Dendritic cell treated with granulocyte-macrophage colony-stimulating factor and Interleukin-4, amounts not matched to agents 40 ng/mL and 50 ng/mL, for 4 days (primary cell): Measurements from ENCODE around the gene ENO3.

Experiments
- H3K27ac Mint-ChIP-seq: one replicate; pipeline ENCODE4 v1.8.0; 2022; ENCODE audit warnings: mild to moderate bottlenecking, mixed read lengths
- H3K27me3 Mint-ChIP-seq: one replicate; pipeline ENCODE4 v1.8.0; 2022; ENCODE audit warnings: mild to moderate bottlenecking, mixed read lengths
- H3K36me3 Mint-ChIP-seq: one replicate; pipeline ENCODE4 v1.8.0; 2022; ENCODE audit warnings: low read depth, mixed read lengths
- H3K4me1 Mint-ChIP-seq: one replicate; pipeline ENCODE4 v1.8.0; 2022; ENCODE audit warnings: low read depth, mixed read lengths
- H3K4me3 Mint-ChIP-seq: one replicate; pipeline ENCODE4 v1.8.0; 2022; ENCODE audit warnings: mild to moderate bottlenecking, moderate library complexity, mixed read lengths
- H3K9me3 Mint-ChIP-seq: one replicate; pipeline ENCODE4 v1.8.0; 2022; ENCODE audit warnings: mixed read lengths
- intact Hi-C: fragments of 100-400 bp; cut with micrococcal nuclease; formaldehyde crosslinking; loops from one replicate; pipeline ENCODE4 v1.15.0; 2022

ENO3 gene

GRCh38 chr17:4940555-4941318 is 10.2 kb upstream of the ENO3 start:
- H3K36me3 Mint-ChIP-seq: peaks cover 99% of the 10 kb centered on the region
- no peaks in the 10 kb centered on the region for H3K27me3 Mint-ChIP-seq
- intact Hi-C loops: loop anchor here (1.0 to 2.0 kb wide), 2 partner anchors 8 to 26 kb away; partner anchors contain the start of genes PFN1 and SPAG7
- H3K4me3 Mint-ChIP-seq: peak overlapping the region; percentile 92
- no peaks in the 10 kb centered on the region for H3K9me3 Mint-ChIP-seq
- peaks cover 87% of the 10 kb centered on the region for H3K4me1 Mint-ChIP-seq
- peak overlapping the region; percentile 90 for H3K27ac Mint-ChIP-seq

GRCh38 chr17:4941319-4941610 is 9.7 kb upstream of the ENO3 start:
- intact Hi-C loops: loop anchor here (2.0 kb wide), 1 partner anchor 26 kb away; the partner anchor contains the start of gene SPAG7
- peak overlapping the region; percentile 90 for H3K27ac Mint-ChIP-seq
- H3K27me3 Mint-ChIP-seq: no peaks in the 10 kb centered on the region
- H3K4me3 Mint-ChIP-seq: peak overlapping the region; percentile 92
- no peaks in the 10 kb centered on the region for H3K9me3 Mint-ChIP-seq
- H3K4me1 Mint-ChIP-seq: peaks cover 87% of the 10 kb centered on the region
- H3K36me3 Mint-ChIP-seq: peaks cover 99% of the 10 kb centered on the region

- H3K4me1 Mint-ChIP-seq: peaks cover 77% of the 10 kb centered on the region
- intact Hi-C loops: no loop called here
- H3K27me3 Mint-ChIP-seq: no peaks in the 10 kb centered on the region
- peaks cover 99% of the 10 kb centered on the region for H3K36me3 Mint-ChIP-seq
- peak overlapping the region; percentile 21 for H3K4me3 Mint-ChIP-seq
- no peaks in the 10 kb centered on the region for H3K9me3 Mint-ChIP-seq
- peak overlapping the region; percentile 90 for H3K27ac Mint-ChIP-seq
Measured at GRCh38 chr17:4942760-4943508, 8.0 kb upstream of the ENO3 start.

GRCh38 chr17:4944163-4944553 is 6.8 kb upstream of the ENO3 start:
- peak overlapping the region; percentile 90 for H3K27ac Mint-ChIP-seq
- no peaks in the 10 kb centered on the region for H3K27me3 Mint-ChIP-seq
- peaks cover 70% of the 10 kb centered on the region for H3K4me1 Mint-ChIP-seq
- peaks cover 96% of the 10 kb centered on the region for H3K36me3 Mint-ChIP-seq
- intact Hi-C loops: no loop called here
- peak overlapping the region; percentile 84 for H3K4me3 Mint-ChIP-seq
- H3K9me3 Mint-ChIP-seq: no peaks in the 10 kb centered on the region

GRCh38 chr17:4944554-4945175 is 6.3 kb upstream of the ENO3 start:
- Mint-ChIP-seq H3K27ac (peak overlapping the region; percentile 90), H3K4me3 (peak overlapping the region; percentile 84), H3K27me3 (no peaks in the 10 kb centered on the region), H3K4me1 (peaks cover 69% of the 10 kb centered on the region), H3K9me3 (no peaks in the 10 kb centered on the region), H3K36me3 (peaks cover 91% of the 10 kb centered on the region)
- intact Hi-C loops: loop anchor here (5.0 kb wide), 2 partner anchors 37 to 43 kb away; partner anchors contain the start of gene CAMTA2

- Mint-ChIP-seq H3K4me1 (peaks cover 72% of the 10 kb centered on the region), H3K36me3 (peaks cover 85% of the 10 kb centered on the region), H3K27me3 (no peaks in the 10 kb centered on the region), H3K27ac (peak overlapping the region; percentile 90), H3K4me3 (peak overlapping the region; percentile 84), H3K9me3 (no peaks in the 10 kb centered on the region)
- intact Hi-C loops: loop anchor here (5.0 kb wide), 2 partner anchors 38 to 42 kb away; partner anchors contain the start of gene CAMTA2
Measured at GRCh38 chr17:4945176-4945943, 5.6 kb upstream of the ENO3 start.

- no peaks in the 10 kb centered on the region for H3K27me3 Mint-ChIP-seq
- H3K9me3 Mint-ChIP-seq: no peaks in the 10 kb centered on the region
- H3K4me1 Mint-ChIP-seq: peaks cover 73% of the 10 kb centered on the region
- intact Hi-C loops: loop anchor here (5.0 kb wide), 2 partner anchors 39 to 41 kb away; partner anchors contain the start of gene CAMTA2
- H3K36me3 Mint-ChIP-seq: peaks cover 80% of the 10 kb centered on the region
- peak overlapping the region; percentile 84 for H3K4me3 Mint-ChIP-seq
- peak overlapping the region; percentile 90 for H3K27ac Mint-ChIP-seq
Measured at GRCh38 chr17:4945944-4946280, 5.0 kb upstream of the ENO3 start.

GRCh38 chr17:4946312-4946976 is 4.5 kb upstream of the ENO3 start:
- intact Hi-C loops: loop anchor here (5.0 kb wide), 2 partner anchors 39 to 41 kb away; partner anchors contain the start of gene CAMTA2

GRCh38 chr17:4947010-4947410 is 3.9 kb upstream of the ENO3 start:
- peaks cover 73% of the 10 kb centered on the region for H3K4me1 Mint-ChIP-seq
- no peaks in the 10 kb centered on the region for H3K27me3 Mint-ChIP-seq
- H3K4me3 Mint-ChIP-seq: peak overlapping the region; percentile 84
- H3K9me3 Mint-ChIP-seq: no peaks in the 10 kb centered on the region
- peaks cover 69% of the 10 kb centered on the region for H3K36me3 Mint-ChIP-seq
- intact Hi-C loops: loop anchor here (5.0 kb wide), 2 partner anchors 40 kb away; partner anchors contain the start of gene CAMTA2
- peak overlapping the region; percentile 90 for H3K27ac Mint-ChIP-seq

More at GRCh38 chr17:4946312-4946976, 4.5 kb upstream of the ENO3 start:
- H3K4me1 Mint-ChIP-seq: peaks cover 73% of the 10 kb centered on the region
- H3K36me3 Mint-ChIP-seq: peaks cover 75% of the 10 kb centered on the region
- H3K4me3 Mint-ChIP-seq: peak overlapping the region; percentile 84
- no peaks in the 10 kb centered on the region for H3K27me3 Mint-ChIP-seq
- H3K27ac Mint-ChIP-seq: peak overlapping the region; percentile 90
- H3K9me3 Mint-ChIP-seq: no peaks in the 10 kb centered on the region

- Mint-ChIP-seq H3K27me3 (no peaks in the 10 kb centered on the region), H3K9me3 (no peaks in the 10 kb centered on the region), H3K27ac (peak overlapping the region; percentile 90), H3K36me3 (peaks cover 63% of the 10 kb centered on the region), H3K4me3 (peak overlapping the region; percentile 84), H3K4me1 (peaks cover 68% of the 10 kb centered on the region)
- intact Hi-C loops: loop anchor here (1.0 to 5.0 kb wide), 4 partner anchors 7 to 40 kb away; partner anchors contain the start of genes CAMTA2, RNF167, SLC25A11 and SPAG7
Measured at GRCh38 chr17:4947411-4948165, 3.3 kb upstream of the ENO3 start.

GRCh38 chr17:4948166-4948930 is 2.6 kb upstream of the ENO3 start, which contains the start of gene PFN1:
Gene PFN1, minus strand, starts transcription at chr17:4948530. Its CDS starts 136 bp downstream, at chr17:4948394.
- Mint-ChIP-seq H3K4me1 (peaks cover 60% of the 10 kb centered on the region), H3K36me3 (peaks cover 56% of the 10 kb centered on the region), H3K27me3 (no peaks in the 10 kb centered on the region)

More at GRCh38 chr17:4948166-4948930, 2.6 kb upstream of the ENO3 start, which contains the start of gene PFN1:
- H3K27ac Mint-ChIP-seq: peak within 1 kb of the TSS; percentile 90
- no peaks in the 10 kb centered on the region for H3K9me3 Mint-ChIP-seq
- H3K4me3 Mint-ChIP-seq: peak within 1 kb of the TSS; percentile 84
- intact Hi-C loops: loop anchor here (1.0 to 5.0 kb wide), 4 partner anchors 8 to 41 kb away; partner anchors contain the start of genes CAMTA2, RNF167, SLC25A11 and SPAG7
